HG03521 (cell line): Measurements from ENCODE around the gene SOCS7.

Experiments used
- ATAC-seq: cut with Tn5 transposase; IDR thresholded peaks from one replicate; pipeline ENCODE4 v1.9.1; 2021; ENCODE audit warnings: mild to moderate bottlenecking, moderate library complexity; ENCODE audit not compliant: unreplicated experiment

Gene SOCS7

GRCh38 chr17:38361694-38362465 is 10.2 kb downstream of the SOCS7 start:
- ATAC-seq: no peak

DNA sequence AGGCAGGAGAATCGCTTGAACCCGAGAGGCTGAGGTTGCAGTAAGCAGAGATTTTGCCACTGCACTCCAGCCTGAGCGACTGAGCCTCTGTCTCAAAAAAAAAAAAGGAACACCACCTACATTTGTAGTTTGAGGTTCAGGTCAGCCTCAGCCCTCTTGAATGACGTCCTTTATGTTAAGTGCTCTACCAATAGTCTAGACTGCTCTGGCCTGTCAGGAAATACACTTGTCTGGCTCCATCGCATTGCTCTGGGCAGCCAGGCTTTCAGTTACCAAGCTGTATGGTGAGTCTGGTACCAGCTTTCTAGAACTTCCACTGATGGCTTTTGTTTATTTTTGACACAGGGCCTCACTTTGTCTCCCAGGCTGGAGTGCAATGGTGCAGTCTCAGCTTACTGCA is 11.4 kb downstream of the SOCS7 start:
- ATAC-seq: no peak

- ATAC-seq: no peak
Observed at GRCh38 chr17:38364741-38365140, 13.1 kb downstream of the SOCS7 start.

DNA sequence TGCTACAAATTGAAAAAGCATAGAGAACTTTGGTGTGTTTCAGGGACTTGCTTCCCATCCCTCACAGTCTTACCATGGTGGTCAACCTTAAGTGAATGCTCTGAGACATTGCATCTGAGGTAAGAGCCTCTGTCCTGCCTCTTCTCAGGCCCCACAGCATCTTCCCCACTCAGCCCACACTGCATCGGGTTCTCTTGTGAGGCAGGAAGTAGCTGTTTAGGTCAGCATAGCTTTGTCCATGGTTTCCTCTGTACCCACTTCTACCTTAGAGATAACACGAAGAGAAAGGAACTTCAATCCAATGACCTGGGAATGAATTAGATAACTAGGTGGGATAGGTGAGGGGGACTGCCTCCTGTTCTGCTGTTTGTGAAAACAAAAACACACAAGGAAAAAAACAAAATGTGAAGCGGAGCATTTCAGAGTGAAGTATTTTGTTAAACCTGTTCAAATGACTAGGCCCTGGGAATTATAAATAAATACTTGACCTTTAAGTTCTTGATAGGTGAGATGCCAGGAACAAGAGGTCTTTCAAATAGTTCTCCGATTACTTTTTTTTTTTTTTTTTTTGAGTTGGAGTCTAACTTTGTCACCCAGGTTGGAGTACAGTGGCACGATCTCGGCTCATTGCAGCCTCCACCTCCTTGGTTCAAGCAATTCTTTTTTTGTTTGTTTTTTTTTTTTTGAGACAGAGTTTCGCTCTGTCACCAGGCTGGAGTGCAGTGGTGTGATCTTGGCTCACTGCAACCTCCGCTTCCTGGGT is 17.7 kb downstream of the SOCS7 start:
- ATAC-seq: no peak

DNA sequence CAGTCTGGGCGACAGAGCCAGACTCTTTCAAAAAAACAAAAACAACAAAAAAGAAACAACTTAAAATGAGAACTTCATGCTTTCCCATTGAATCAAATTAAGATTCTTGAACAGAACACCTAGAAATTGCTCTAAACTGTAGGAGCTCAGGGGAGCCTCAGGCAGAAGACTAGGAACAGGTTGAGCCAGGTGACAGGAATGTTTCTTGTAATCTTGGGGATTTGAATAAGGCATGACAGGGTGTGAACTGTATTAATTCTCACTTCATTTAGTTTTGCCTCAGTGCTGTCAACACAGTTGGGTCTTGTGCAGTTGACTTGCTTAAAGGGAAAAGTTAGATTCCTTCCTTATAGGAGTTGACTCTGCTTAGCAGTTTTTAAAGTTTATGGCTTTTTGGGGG is 27.8 kb downstream of the SOCS7 start:
- no peak for ATAC-seq

GRCh38 chr17:38395090-38395489 is 43.4 kb downstream of the SOCS7 start:
- no peak for ATAC-seq

DNA sequence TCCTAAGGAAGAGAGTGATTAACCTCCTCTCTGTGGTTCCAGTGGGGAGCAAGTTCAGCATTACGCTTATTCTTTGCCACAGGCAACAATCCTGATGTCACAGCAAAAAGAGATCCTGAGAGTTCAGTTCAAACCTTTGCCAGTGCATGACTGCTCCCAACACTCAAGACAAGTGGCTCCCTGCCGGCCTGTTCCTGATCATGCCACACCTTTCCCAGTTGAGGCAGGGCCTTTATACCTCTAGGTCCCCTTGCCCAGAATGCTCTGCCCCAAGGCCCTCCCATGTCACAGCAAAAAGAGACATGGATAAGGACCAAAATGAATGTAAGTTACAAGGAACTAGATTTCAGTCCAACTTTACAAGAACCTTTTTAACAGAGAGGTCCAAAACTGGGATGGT is 45.6 kb downstream of the SOCS7 start:
- ATAC-seq: no peak

DNA sequence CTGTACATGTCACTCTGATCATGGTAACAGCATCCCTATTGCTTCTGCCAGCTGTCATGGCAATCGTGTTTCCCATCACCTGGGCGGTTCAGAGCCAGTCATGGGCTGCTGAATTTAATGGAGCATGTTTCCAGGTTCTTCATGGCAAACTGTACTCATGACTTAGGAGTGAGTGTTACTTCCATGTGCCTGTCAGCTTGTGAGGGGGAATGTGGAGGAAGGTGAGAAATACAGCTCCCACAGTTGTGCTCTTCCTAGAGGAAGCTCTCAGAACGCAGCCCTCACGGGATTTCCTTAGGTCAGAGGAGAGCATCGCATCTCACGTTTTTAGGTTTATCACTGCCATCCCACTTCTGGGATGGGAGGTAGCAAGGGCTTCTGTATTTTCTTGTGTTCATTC is 48.6 kb downstream of the SOCS7 start:
- no peak for ATAC-seq

DNA sequence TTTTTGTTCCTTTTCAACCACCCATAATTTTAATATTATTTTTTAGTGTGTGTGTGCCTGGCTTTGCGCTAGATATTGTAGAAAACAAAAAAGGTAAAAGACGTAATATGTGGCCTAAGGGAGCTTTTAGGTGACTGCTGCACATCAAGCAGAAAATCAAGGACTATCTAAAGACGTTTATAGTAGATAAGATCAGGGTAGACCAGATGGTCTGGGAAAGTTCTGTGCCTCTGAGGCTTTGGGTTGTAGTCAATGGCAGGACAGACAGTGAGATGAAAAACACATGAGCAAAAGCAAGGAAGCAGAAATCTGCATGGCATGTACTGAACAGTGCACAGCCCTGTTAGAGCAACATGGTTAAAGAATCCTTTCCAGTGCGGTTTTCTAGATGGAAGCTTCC is 49.8 kb downstream of the SOCS7 start:
- ATAC-seq: no peak

DNA sequence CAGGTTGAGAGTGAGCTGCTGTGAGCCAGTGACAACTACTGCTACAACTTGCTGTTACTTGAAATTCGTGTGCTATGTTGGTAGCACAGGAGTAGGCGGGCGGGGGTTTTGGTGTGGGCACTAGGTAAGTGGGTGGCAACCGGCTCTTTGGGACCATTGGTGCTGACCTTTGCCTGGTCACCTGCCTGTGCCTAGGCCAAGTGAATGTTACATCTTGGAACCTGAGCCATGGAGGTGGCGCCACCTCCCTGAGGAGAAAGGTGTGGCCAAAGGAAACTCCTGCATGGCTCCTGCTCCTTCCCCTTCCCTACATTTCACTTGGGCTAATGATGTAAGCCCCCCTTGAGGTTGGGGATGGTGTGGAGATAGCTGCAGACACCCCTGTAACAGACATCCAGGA is 51.3 kb downstream of the SOCS7 start:
- no peak for ATAC-seq

GRCh38 chr17:38403491-38403890 is 51.8 kb downstream of the SOCS7 start:
- no peak for ATAC-seq

- no peak for ATAC-seq
Observed at GRCh38 chr17:38404174-38404943, 52.7 kb downstream of the SOCS7 start.

GRCh38 chr17:38405654-38406053 is 54.0 kb downstream of the SOCS7 start:
- no peak for ATAC-seq

DNA sequence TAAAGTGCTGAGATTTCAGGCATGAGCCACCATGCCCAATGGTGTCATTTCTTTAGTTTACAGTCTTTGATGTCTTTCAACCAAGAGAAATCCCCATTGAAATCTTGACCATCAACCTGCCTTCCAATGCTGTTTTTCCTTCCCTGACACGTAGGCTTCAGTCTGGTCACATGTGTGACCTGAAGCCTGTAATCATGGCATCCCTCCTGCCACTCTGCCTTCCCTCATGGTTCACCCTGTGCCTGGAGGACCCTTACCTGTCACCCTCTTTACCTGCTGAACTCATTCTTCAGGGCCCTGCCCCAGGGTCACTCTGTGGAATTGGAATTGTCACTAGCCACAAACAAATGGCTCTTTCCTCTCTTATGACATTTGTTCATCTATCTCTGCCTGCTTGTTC is 58.6 kb downstream of the SOCS7 start:
- ATAC-seq: no peak

DNA sequence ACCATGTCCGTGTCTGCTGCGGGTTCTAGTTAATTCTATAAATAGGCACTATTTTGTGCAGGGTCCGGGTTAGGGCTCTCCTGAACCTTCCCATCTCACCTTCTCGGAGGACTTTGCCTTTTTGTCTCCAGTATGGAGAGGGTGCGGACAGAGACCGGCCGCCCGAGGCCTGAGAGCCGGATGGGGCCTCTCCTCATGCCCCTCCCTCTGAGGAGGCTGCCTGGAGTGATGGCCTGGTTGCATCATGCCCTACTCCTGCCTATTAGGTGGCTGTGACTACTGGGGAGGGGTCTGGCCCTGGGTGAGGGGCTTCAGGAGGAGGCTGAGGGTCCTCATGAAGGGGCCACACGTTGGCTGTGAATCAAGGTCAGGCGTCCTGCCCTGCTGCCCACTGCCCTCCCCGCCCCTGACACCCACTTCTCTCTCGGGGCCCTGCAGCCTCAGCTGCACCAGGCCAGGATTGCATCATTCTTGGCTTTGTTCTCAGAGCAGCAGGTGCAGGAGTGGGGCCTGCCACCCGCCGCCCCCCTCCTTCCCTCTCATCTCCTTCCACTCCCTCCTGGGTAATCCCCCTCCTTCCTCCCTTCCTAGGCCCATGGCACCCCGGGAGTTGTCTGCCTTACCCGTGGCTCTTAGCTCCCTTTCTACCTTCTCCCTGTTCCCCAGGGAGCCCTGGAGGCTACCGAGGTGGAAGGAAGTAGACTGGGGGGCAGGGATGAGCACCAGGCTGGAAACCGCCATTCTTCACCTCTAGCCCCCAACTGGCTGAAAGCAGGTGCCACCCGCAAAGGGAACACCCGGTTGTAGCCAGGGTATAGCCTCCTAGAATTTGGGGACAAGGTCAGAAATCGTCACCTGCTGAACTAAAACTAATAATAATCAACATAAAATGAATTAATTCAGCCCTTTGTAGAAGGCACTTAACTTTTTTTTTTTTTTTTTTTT is 63.9 kb downstream of the SOCS7 start:
- ATAC-seq: no peak

GRCh38 chr17:38416840-38417209 is 65.2 kb downstream of the SOCS7 start:
- no peak for ATAC-seq

DNA sequence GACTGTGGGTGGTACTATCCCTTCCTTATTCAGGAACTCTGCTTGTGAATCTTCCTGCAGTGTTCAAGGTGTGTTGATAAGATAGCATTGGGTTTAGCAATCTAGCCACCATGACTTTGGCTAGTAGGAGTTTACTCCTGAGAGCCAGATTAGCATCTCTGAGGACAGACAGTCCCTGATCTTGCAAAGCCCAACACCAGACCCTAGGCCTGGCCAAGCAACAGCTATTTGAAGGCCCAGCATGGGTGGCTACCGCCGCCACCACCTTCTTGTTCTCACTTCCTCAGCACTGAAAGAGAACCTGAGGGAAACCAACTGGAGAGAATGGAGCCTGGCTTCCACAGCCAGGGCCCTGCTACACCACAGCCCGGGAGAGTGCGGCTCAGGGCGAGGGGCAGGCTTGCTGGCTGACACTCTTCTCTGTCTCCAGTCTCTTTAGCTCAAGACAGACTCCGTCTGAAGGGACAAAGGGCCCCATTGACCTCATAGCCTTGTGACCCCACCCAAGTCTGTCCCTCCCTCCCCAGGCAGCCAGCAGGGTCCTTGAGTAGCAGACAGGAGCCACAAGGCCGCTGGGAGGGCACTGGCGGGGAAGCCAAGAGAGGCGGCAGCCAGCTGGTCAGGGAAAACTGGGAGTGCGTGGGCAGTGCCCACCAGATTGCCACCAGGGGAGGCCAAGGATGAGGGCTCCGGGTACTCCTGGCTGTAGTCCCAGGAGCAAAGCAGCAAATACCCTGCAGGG is 65.7 kb downstream of the SOCS7 start:
- ATAC-seq: no peak

DNA sequence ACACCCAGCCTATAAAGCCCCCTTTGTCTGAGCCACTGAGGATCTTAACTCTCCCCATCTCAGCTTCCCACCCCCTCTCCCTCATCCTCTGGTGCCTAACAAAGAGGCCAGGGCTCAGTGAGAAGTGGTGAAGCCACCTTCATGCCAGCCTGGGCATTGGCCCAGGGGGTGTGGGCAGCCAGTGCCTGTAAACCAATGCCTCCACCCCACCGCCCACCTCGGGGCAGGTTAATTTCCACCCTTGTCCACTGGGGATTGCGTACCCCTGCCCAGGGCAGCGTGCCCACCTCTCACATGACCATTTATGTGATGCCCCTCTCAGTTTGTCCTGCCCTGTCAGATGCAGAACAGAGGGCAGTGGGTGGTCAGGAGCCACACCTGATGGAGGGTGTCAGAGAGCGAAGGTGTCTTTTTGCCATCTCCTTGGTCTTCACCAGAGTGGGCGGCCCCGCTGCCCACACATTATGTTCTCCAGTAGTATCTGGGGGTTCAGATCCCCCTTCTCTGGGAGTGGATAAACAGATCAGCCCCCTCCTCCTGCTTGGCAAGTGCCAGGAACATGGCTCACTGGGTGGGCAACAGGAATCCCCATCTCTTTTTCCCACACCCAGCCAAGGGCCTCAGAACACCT is 66.5 kb downstream of the SOCS7 start:
- ATAC-seq: no peak

GRCh38 chr17:38418693-38419507 is 67.3 kb downstream of the SOCS7 start:
- no peak for ATAC-seq
